ENCODE data around the gene LARGE1. TPM values are rescaled to one million over a fixed set of nuclear protein-coding genes. Genes with fewer than 3 reads are reported as not detected.

The LARGE1 gene
- total and polyA plus RNA-seq, 2 donors (not counting 1 experiment from before 2014, with no cell fraction given): 14.1 to 19.2 TPM

DNA sequence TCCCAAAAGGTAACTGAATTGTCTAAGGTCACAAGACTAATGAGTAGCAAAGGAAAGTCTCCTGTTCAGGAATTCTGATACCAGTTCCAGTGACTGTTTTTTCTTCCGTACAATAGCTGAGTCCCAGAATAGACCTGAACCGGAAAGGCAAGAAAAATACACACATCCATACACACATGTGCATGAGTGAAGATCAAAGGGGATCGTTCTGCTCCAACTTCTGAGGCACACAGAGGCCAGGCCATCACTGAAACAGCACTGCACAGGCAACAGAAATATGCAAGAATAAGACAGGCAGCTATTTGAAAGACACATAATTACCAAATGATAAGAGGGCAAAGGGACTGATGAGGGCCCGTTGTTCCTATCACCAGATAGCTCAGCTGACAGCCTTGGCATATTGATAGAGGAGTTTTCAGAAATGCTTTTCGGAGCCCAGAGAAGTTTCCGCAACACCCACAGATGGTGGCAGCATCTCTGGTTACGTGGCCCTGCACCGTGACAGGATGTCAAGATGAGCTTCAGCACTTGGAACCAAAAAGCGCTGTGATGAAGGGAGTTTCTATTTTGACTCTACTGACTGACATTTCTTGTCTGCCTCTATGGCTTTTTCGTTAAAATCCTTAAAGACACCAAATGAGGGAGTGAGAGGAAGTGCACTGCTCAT lies 280.6 kb downstream of the LARGE1 start:
- H4K20me1 ChIP-seq (ENCODE audit: control insufficient read depth, extremely low read depth, insufficient read depth, low read length): no peaks in the 10 kb centered on the region
- TF ChIP-seq, protein P1, sequence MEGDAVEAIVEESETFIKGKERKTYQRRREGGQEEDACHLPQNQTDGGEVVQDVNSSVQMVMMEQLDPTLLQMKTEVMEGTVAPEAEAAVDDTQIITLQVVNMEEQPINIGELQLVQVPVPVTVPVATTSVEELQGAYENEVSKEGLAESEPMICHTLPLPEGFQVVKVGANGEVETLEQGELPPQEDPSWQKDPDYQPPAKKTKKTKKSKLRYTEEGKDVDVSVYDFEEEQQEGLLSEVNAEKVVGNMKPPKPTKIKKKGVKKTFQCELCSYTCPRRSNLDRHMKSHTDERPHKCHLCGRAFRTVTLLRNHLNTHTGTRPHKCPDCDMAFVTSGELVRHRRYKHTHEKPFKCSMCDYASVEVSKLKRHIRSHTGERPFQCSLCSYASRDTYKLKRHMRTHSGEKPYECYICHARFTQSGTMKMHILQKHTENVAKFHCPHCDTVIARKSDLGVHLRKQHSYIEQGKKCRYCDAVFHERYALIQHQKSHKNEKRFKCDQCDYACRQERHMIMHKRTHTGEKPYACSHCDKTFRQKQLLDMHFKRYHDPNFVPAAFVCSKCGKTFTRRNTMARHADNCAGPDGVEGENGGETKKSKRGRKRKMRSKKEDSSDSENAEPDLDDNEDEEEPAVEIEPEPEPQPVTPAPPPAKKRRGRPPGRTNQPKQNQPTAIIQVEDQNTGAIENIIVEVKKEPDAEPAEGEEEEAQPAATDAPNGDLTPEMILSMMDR (conservative IDR thresholded peaks at IDR 0.05 in 1 of 2, IDR thresholded peaks at IDR 0.05 in 1 of 2; ENCODE audit: low read depth in 1 of 2, low read length in 2 of 2): no peak
- TF ChIP-seq EZH2 (IDR thresholded peaks at IDR 0.05; ENCODE audit: low read length, missing control alignments): no peak
- no peak for DNase-seq (ENCODE audit: low read depth in 2 of 2)
- H3K36me3 ChIP-seq (ENCODE audit: control insufficient read depth, insufficient read depth, low read length): no peaks in the 10 kb centered on the region
- no peaks in the 10 kb centered on the region for H3K9me3 ChIP-seq (ENCODE audit: control insufficient read depth, insufficient read depth, low read depth, low read length)
- no peaks in the 10 kb centered on the region for H3K79me2 ChIP-seq (ENCODE audit: control insufficient read depth, insufficient read depth, low read length)
- H3K27ac ChIP-seq (ENCODE audit: insufficient read depth, low read length): no peak overlapping the region
- no peak overlapping the region for H3K4me2 ChIP-seq (ENCODE audit: extremely low read depth, insufficient read depth, low read length)
- no peak overlapping the region for H3K9ac ChIP-seq (ENCODE audit: insufficient read depth, low read length)
- no peak overlapping the region for H3K4me3 ChIP-seq (replicated peaks in 1 of 4; ENCODE audit: control extremely low read depth in 1 of 4, insufficient read depth in 1 of 4, low read depth in 3 of 4, low read length in 4 of 4)
- H3K27me3 ChIP-seq (ENCODE audit: control insufficient read depth, insufficient read depth, low read length): no peaks in the 10 kb centered on the region
- no peak overlapping the region for H2AFZ ChIP-seq (ENCODE audit: low read length)
- no peaks in the 10 kb centered on the region for H3K4me1 ChIP-seq (ENCODE audit: control insufficient read depth, extremely low read depth, insufficient read depth, low read length)

DNA sequence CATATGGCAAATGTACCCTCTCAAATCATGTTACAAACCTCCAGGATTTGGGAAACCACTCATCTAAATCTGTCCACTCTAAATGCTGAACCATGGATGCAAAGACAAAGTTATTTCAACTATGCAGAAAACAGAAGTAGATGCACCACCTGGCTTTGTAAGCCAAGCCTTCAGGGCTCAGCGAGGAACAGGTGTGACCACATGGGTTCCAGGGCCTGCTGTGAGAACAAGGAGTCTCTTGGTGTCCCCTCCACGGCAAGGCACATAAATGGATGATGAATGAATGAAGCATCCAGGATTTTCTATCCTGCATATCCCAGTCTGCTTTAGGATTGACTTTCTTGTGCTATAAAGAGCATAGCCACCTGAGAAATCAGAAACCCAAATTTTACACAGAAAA lies 284.5 kb downstream of the LARGE1 start:
- no peaks in the 10 kb centered on the region for H3K36me3 ChIP-seq (ENCODE audit: control insufficient read depth, insufficient read depth, low read length)
- DNase-seq (ENCODE audit: low read depth in 2 of 2): no peak
- no peaks in the 10 kb centered on the region for H3K79me2 ChIP-seq (ENCODE audit: control insufficient read depth, insufficient read depth, low read length)
- no peaks in the 10 kb centered on the region for H3K9me3 ChIP-seq (ENCODE audit: control insufficient read depth, insufficient read depth, low read depth, low read length)
- no peaks in the 10 kb centered on the region for H3K4me1 ChIP-seq (ENCODE audit: control insufficient read depth, extremely low read depth, insufficient read depth, low read length)
- no peak overlapping the region for H3K4me3 ChIP-seq (replicated peaks in 1 of 4; ENCODE audit: control extremely low read depth in 1 of 4, insufficient read depth in 1 of 4, low read depth in 3 of 4, low read length in 4 of 4)
- H4K20me1 ChIP-seq (ENCODE audit: control insufficient read depth, extremely low read depth, insufficient read depth, low read length): no peaks in the 10 kb centered on the region
- no peak overlapping the region for H3K4me2 ChIP-seq (ENCODE audit: extremely low read depth, insufficient read depth, low read length)
- no peak overlapping the region for H2AFZ ChIP-seq (ENCODE audit: low read length)
- H3K9ac ChIP-seq (ENCODE audit: insufficient read depth, low read length): no peak overlapping the region
- H3K27ac ChIP-seq (ENCODE audit: insufficient read depth, low read length): no peak overlapping the region
- no peaks in the 10 kb centered on the region for H3K27me3 ChIP-seq (ENCODE audit: control insufficient read depth, insufficient read depth, low read length)
- TF ChIP-seq, protein P1 (conservative IDR thresholded peaks at IDR 0.05 in 1 of 2, IDR thresholded peaks at IDR 0.05 in 1 of 2; ENCODE audit: low read depth in 1 of 2, low read length in 2 of 2): no peak
- no peak for TF ChIP-seq EZH2 (IDR thresholded peaks at IDR 0.05; ENCODE audit: low read length, missing control alignments)

DNA sequence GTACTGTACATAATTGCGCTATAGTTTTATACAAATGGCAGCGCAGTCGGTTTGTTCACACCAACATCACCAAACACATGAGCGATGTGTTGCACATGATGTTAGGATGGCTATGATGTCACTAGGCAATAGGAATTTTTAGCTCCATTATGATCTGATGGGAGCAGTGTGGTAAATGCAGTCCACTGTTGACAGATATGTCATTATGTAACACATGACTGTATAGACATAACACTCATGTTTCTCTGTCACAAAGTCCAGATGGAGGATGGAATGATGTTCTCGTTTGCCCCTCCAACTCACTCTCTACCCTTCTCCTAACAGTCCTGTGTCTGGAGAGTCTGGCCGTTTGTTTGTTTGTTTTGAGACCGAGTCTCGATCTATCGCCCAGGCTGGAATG lies 288.5 kb downstream of the LARGE1 start:
- Histone ChIP-seq H3K27me3 (ENCODE audit: control insufficient read depth, insufficient read depth, low read length) (no peaks in the 10 kb centered on the region), H2AFZ (ENCODE audit: low read length) (no peak overlapping the region), H3K9me3 (ENCODE audit: control insufficient read depth, insufficient read depth, low read depth, low read length) (no peaks in the 10 kb centered on the region), H3K9ac (ENCODE audit: insufficient read depth, low read length) (no peak overlapping the region), H3K4me1 (ENCODE audit: control insufficient read depth, extremely low read depth, insufficient read depth, low read length) (no peaks in the 10 kb centered on the region), H3K4me2 (ENCODE audit: extremely low read depth, insufficient read depth, low read length) (no peak overlapping the region), H3K27ac (ENCODE audit: insufficient read depth, low read length) (no peak overlapping the region), H3K36me3 (ENCODE audit: control insufficient read depth, insufficient read depth, low read length) (no peaks in the 10 kb centered on the region), H4K20me1 (ENCODE audit: control insufficient read depth, extremely low read depth, insufficient read depth, low read length) (no peaks in the 10 kb centered on the region), H3K4me3 (replicated peaks in 1 of 4; ENCODE audit: control extremely low read depth in 1 of 4, insufficient read depth in 1 of 4, low read depth in 3 of 4, low read length in 4 of 4) (no peak overlapping the region), H3K79me2 (ENCODE audit: control insufficient read depth, insufficient read depth, low read length) (no peaks in the 10 kb centered on the region)
- no peak for DNase-seq (ENCODE audit: low read depth in 2 of 2)
- TF ChIP-seq, protein P1 (conservative IDR thresholded peaks at IDR 0.05 in 1 of 2, IDR thresholded peaks at IDR 0.05 in 1 of 2; ENCODE audit: low read depth in 1 of 2, low read length in 2 of 2): no peak
- TF ChIP-seq EZH2 (IDR thresholded peaks at IDR 0.05; ENCODE audit: low read length, missing control alignments): no peak

Data from fibroblast of lung (primary cell).